ENCODE results near the gene CLDN22.

CLDN22 gene

DNA sequence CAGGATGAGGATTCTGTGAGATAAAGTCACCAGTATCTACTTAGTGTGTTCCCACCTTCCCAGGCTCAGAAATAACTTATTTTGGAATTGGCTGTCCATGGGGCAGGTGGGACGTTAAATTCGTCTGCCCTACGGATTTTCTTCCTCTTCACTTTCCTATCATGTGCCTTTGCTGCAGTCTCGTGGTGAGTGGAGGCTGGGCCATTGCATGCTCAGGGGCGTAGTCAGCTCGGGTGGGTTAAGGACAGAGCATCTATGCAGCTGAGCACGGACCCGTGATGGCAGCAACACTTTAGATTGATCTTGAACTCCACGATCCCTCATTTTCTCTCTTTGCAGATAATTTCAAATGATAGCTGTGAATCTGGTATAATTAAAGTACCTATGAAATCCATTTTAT is 51.5 kb downstream of the CLDN22 start:
- H4K20me1 ChIP-seq (ENCODE audit: insufficient read depth): no peaks in the 10 kb centered on the region
- no peaks in the 10 kb centered on the region for H3K4me1 ChIP-seq (ENCODE audit: low read depth, poor library complexity, severe bottlenecking)
- no peak overlapping the region for H3K9ac ChIP-seq
- no peak overlapping the region for H3K4me3 ChIP-seq (IDR thresholded peaks at IDR 0.05; ENCODE audit: insufficient read depth, low read depth, low read length)
- no peak overlapping the region for H2AFZ ChIP-seq (ENCODE audit: low read depth)
- H3K36me3 ChIP-seq (ENCODE audit: insufficient read depth): no peaks in the 10 kb centered on the region
- no peaks in the 10 kb centered on the region for H3K79me2 ChIP-seq (ENCODE audit: insufficient read depth, low read depth)
- TF ChIP-seq, protein P1, sequence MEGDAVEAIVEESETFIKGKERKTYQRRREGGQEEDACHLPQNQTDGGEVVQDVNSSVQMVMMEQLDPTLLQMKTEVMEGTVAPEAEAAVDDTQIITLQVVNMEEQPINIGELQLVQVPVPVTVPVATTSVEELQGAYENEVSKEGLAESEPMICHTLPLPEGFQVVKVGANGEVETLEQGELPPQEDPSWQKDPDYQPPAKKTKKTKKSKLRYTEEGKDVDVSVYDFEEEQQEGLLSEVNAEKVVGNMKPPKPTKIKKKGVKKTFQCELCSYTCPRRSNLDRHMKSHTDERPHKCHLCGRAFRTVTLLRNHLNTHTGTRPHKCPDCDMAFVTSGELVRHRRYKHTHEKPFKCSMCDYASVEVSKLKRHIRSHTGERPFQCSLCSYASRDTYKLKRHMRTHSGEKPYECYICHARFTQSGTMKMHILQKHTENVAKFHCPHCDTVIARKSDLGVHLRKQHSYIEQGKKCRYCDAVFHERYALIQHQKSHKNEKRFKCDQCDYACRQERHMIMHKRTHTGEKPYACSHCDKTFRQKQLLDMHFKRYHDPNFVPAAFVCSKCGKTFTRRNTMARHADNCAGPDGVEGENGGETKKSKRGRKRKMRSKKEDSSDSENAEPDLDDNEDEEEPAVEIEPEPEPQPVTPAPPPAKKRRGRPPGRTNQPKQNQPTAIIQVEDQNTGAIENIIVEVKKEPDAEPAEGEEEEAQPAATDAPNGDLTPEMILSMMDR (conservative IDR thresholded peaks at IDR 0.05; ENCODE audit: low read depth, low read length): no peak
- no peak overlapping the region for H3K4me2 ChIP-seq
- no peaks in the 10 kb centered on the region for H3K27me3 ChIP-seq (ENCODE audit: insufficient read depth, low read depth)
- no peak overlapping the region for H3K27ac ChIP-seq

Measured in KMS-11 (cell line).